H9 (cell line): ENCODE measurements around the gene KRTAP5-1. TPM values are rescaled to one million over a fixed set of nuclear protein-coding genes. Genes with fewer than 3 reads are reported as not detected.
A peak's percentile ranks its signal among the peaks of the same experiment; 100 is the strongest.

Experiments
- DNase-seq: peaks from one replicate; pipeline ENCODE4 v3.0.0-alpha.2; 2017
- H2AFZ ChIP-seq: one replicate; pipeline ENCODE4 v1.6.1; 2013; ENCODE audit warnings: mild to moderate bottlenecking, low read length, control low read depth, moderate library complexity
- H2AK5ac ChIP-seq: 2 replicates; pipeline ENCODE4 v1.6.1; 2013; ENCODE audit warnings: low read length, control low read depth, mixed read lengths; ENCODE audit not compliant: insufficient read length
- H2BK120ac ChIP-seq: one replicate; pipeline ENCODE4 v1.6.1; 2013; ENCODE audit warnings: low read depth, mild to moderate bottlenecking, low read length, control low read depth, inconsistent platforms; ENCODE audit not compliant: poor library complexity, severe bottlenecking
- H2BK12ac ChIP-seq: 2 replicates; pipeline ENCODE4 v1.6.1; 2013; ENCODE audit warnings: low read length, control low read depth, mixed read lengths, low read depth; ENCODE audit not compliant: insufficient read length
- H2BK15ac ChIP-seq: 2 replicates; pipeline ENCODE4 v1.6.1; 2013; ENCODE audit warnings: low read depth, low read length, control low read depth
- H2BK20ac ChIP-seq: one replicate; pipeline ENCODE4 v1.6.1; 2013; ENCODE audit warnings: low read depth, mild to moderate bottlenecking, low read length, control low read depth, inconsistent platforms; ENCODE audit not compliant: poor library complexity, severe bottlenecking
- H2BK5ac ChIP-seq: 2 replicates; pipeline ENCODE4 v1.6.1; 2013; ENCODE audit warnings: low read length, control low read depth, mixed read lengths; ENCODE audit not compliant: insufficient read length
- H3K14ac ChIP-seq: 2 replicates; pipeline ENCODE4 v1.6.1; 2013; ENCODE audit warnings: low read length, control low read depth; ENCODE audit not compliant: insufficient read depth
- H3K18ac ChIP-seq: 2 replicates; pipeline ENCODE4 v1.6.1; 2013; ENCODE audit warnings: low read depth, mild to moderate bottlenecking, mixed read lengths, low read length, control low read depth; ENCODE audit not compliant: insufficient read length
- H3K23ac ChIP-seq: 2 replicates; pipeline ENCODE4 v1.6.1; 2013; ENCODE audit warnings: low read length, control low read depth, mixed read lengths, low read depth; ENCODE audit not compliant: insufficient read length
- H3K23me2 ChIP-seq: 2 replicates; pipeline ENCODE4 v1.6.1; 2013; ENCODE audit warnings: low read depth, mild to moderate bottlenecking, mixed read lengths, low read length, control low read depth; ENCODE audit not compliant: insufficient read length, poor library complexity, severe bottlenecking
- H3K27ac ChIP-seq: 2 replicates; pipeline ENCODE4 v1.5.1; 2013; ENCODE audit warnings: low read length, control low read depth, mixed read lengths, low read depth; ENCODE audit not compliant: insufficient read length
- H3K27me3 ChIP-seq: 2 replicates; pipeline ENCODE4 v1.6.1; 2013; ENCODE audit warnings: low read length, control low read depth, inconsistent platforms; ENCODE audit not compliant: insufficient read depth
- H3K4ac ChIP-seq: 2 replicates; pipeline ENCODE4 v1.6.1; 2013; ENCODE audit warnings: low read depth, mild to moderate bottlenecking, control low read depth, inconsistent platforms, low read length, moderate library complexity
- H3K4me1 ChIP-seq: 2 replicates; pipeline ENCODE4 v1.6.1; 2013; ENCODE audit warnings: low read length, control low read depth, inconsistent platforms; ENCODE audit not compliant: insufficient read depth
- H3K4me2 ChIP-seq: 2 replicates; pipeline ENCODE4 v1.6.1; 2013; ENCODE audit warnings: low read length, control low read depth, mixed read lengths; ENCODE audit not compliant: insufficient read length, insufficient read depth
- H3K56ac ChIP-seq: 2 replicates; pipeline ENCODE4 v1.6.1; 2013; ENCODE audit warnings: low read depth, mild to moderate bottlenecking, mixed read lengths, low read length, control low read depth; ENCODE audit not compliant: insufficient read length
- H3K79me1 ChIP-seq: 2 replicates; pipeline ENCODE4 v1.6.1; 2013; ENCODE audit warnings: low read depth, mild to moderate bottlenecking, moderate library complexity, low read length, control low read depth, inconsistent platforms; ENCODE audit not compliant: insufficient read depth, poor library complexity, severe bottlenecking
- H3K79me2 ChIP-seq: 2 replicates; pipeline ENCODE4 v1.6.1; 2013; ENCODE audit warnings: low read length, control low read depth, inconsistent platforms; ENCODE audit not compliant: insufficient read depth
- H3K9ac ChIP-seq: 2 replicates; pipeline ENCODE4 v1.6.1; 2013; ENCODE audit warnings: low read length, control low read depth, mixed read lengths; ENCODE audit not compliant: insufficient read length; ENCODE audit errors: extremely low read depth
- H3K9me3 ChIP-seq: one replicate; pipeline ENCODE4 v1.6.1; 2013; ENCODE audit warnings: low read depth, low read length, inconsistent platforms; ENCODE audit not compliant: control insufficient read depth
- H3T11ph ChIP-seq: one replicate; pipeline ENCODE4 v1.6.1; 2013; ENCODE audit warnings: mild to moderate bottlenecking, low read length, control low read depth, inconsistent platforms
- H4K20me1 ChIP-seq: one replicate; pipeline ENCODE4 v1.6.1; 2013; ENCODE audit not compliant: control insufficient read depth, insufficient read length, insufficient read depth
- H4K5ac ChIP-seq: 2 replicates; pipeline ENCODE4 v1.6.1; 2013; ENCODE audit warnings: low read depth, mild to moderate bottlenecking, mixed read lengths, low read length, control low read depth; ENCODE audit not compliant: insufficient read length
- H4K8ac ChIP-seq: replicated peaks from 2 replicates; pipeline ENCODE4 v1.6.1; 2013; ENCODE audit warnings: low read length, control low read depth, mixed read lengths, low read depth; ENCODE audit not compliant: insufficient read length
- H4K91ac ChIP-seq: 2 replicates; pipeline ENCODE4 v1.6.1; 2013; ENCODE audit warnings: low read depth, mild to moderate bottlenecking, moderate library complexity, mixed read lengths, low read length, control low read depth; ENCODE audit not compliant: insufficient read length
- H3K27ac Mint-ChIP-seq, 3 experiments: 2 replicates in 2 of 3; 3 replicates in 1 of 3; pipeline ENCODE4 v1.8.0; 2020 to 2021; ENCODE audit warnings: mixed read lengths in 3 of 3, mild to moderate bottlenecking in 1 of 3, moderate library complexity in 1 of 3
- H3K27me3 Mint-ChIP-seq: 2 replicates; pipeline ENCODE4 v1.8.0; 2021; ENCODE audit warnings: low read depth, mild to moderate bottlenecking, moderate library complexity, mixed read lengths
- H3K36me3 Mint-ChIP-seq, 3 experiments: 2 replicates in 2 of 3; 3 replicates in 1 of 3; pipeline ENCODE4 v1.8.0; 2020 to 2021; ENCODE audit warnings: low read depth in 3 of 3, mixed read lengths in 3 of 3; ENCODE audit not compliant: insufficient read depth in 1 of 3
- H3K4me1 Mint-ChIP-seq, 2 experiments: 2 replicates each; pipeline ENCODE4 v1.8.0; 2020; ENCODE audit warnings: mixed read lengths in 2 of 2
- H3K4me3 Mint-ChIP-seq, 2 experiments: 2 replicates in 1 of 2; 3 replicates in 1 of 2; pipeline ENCODE4 v1.8.0; 2020 to 2021; ENCODE audit warnings: mild to moderate bottlenecking in 2 of 2, mixed read lengths in 2 of 2, moderate library complexity in 1 of 2
- H3K9me3 Mint-ChIP-seq, 2 experiments: 2 replicates in 1 of 2; 3 replicates in 1 of 2; pipeline ENCODE4 v1.8.0; 2020; ENCODE audit warnings: mild to moderate bottlenecking in 2 of 2, mixed read lengths in 2 of 2, moderate library complexity in 1 of 2
- CTCF ChIP-seq: fragments of 200-600 bp; sonication (generic); conservative IDR thresholded peaks from 3 replicates; pipeline ENCODE4 v1.8.0; 2021; ENCODE audit warnings: antibody characterized with exemption, mild to moderate bottlenecking
- WGBS: extraction: QIAGEN DNeasy Blood & Tissue Kit; methylation state at CpG from one replicate; pipeline ENCODE4 v1.1.7; 2013; ENCODE audit warnings: missing lambda C conversion rate, low lambda C conversion rate, mixed read lengths; ENCODE audit not compliant: insufficient read length; ENCODE audit errors: extremely low coverage; 5-methylcytosine and 5-hydroxymethylcytosine counted together
- total RNA-seq: library from RNA; stranded (reverse); gene quantifications from 2 replicates; pipeline ENCODE4 v1.2.1, GENCODE V29; 2021

KRTAP5-1 gene
- total RNA-seq, 1 experiment from 2014 or later = not detected

- H3K56ac ChIP-seq = no peak overlapping the region
- TF ChIP-seq CTCF = no peak
- H2BK20ac ChIP-seq = no peak overlapping the region
- no peak overlapping the region for H4K5ac ChIP-seq
- H2BK5ac ChIP-seq = no peak overlapping the region
- H3K4me1 ChIP-seq = no peaks in the 10 kb centered on the region
- Mint-ChIP-seq H3K4me3 (peak overlapping the region; percentile 44 to 73), H3K36me3 (no peaks in the 10 kb centered on the region), H3K27ac (no peak overlapping the region), H3K4me1 (peaks cover 6 to 24% of the 10 kb centered on the region in 2 experiments; a peak in 3 of 4 replicates), H3K27me3 (peaks cover 70% of the 10 kb centered on the region), H3K9me3 (no peaks in the 10 kb centered on the region)
- no peak overlapping the region for H2BK12ac ChIP-seq
- H3K4me2 ChIP-seq = peak overlapping the region; percentile 42
- H2BK15ac ChIP-seq = no peak overlapping the region
- no peak for DNase-seq
- no peak overlapping the region for H4K91ac ChIP-seq
- no peaks in the 10 kb centered on the region for H3K79me2 ChIP-seq
- H2BK120ac ChIP-seq = no peak overlapping the region
- H3K9ac ChIP-seq = no peak overlapping the region
- H3K23me2 ChIP-seq = peaks cover 17% of the 10 kb centered on the region
- H2AK5ac ChIP-seq = no peak overlapping the region
- no peaks in the 10 kb centered on the region for H3K79me1 ChIP-seq
- peaks cover 8% of the 10 kb centered on the region; the same call in 1 of the 2 replicates for H3K27me3 ChIP-seq
- H3K23ac ChIP-seq = no peak overlapping the region
- H3K4ac ChIP-seq = no peak overlapping the region
- H2AFZ ChIP-seq = no peak overlapping the region
- H4K8ac ChIP-seq = no peak overlapping the region
- no peak overlapping the region for H3K18ac ChIP-seq
- H3K14ac ChIP-seq = no peak overlapping the region
- no CpG with 5 or more reads among the region's 33 CpGs for WGBS
- H4K20me1 ChIP-seq = no peaks in the 10 kb centered on the region
- no peaks in the 10 kb centered on the region for H3K9me3 ChIP-seq
- H3K27ac ChIP-seq = no peak overlapping the region
- H3T11ph ChIP-seq = no peak overlapping the region
Observed at GRCh38 chr11:1547467-1548098, 37.5 kb downstream of the KRTAP5-1 start.
